Spleen (tissue), 7 donors: Measurements from ENCODE around the gene NARS2.

Experiments
- POLR2AphosphoS5 ChIP-seq, 3 donors: sonication (generic); formaldehyde crosslinking; IDR thresholded peaks; one replicate each; pipeline ENCODE4 v1.5.1; 2017; ENCODE audit warnings: antibody characterized with exemption in 3 of 3
- TF ChIP-seq, protein P1 (sequence below), 11 experiments: fragments of 200-600 bp in 7 of 11; fragments of 450-650 bp in 4 of 11; sonication (generic) in 4 of 11; IDR thresholded peaks in 8 of 11; conservative IDR thresholded peaks in 3 of 11; 1 replicate in 7 of 11; 2 replicates in 4 of 11; pipeline versions ENCODE4 v1.4.0 to v1.8.0; 2016 to 2021; ENCODE audit warnings: antibody characterized with exemption in 11 of 11, inconsistent platforms in 4 of 11, mild to moderate bottlenecking in 1 of 11
- donor health status: DM: no; HTN: no; CAD: no; lungs with moderate emphysema.
- donor health status: DM: no; HTN: no; CAD: no.
- donor health status: DM: no; HTN: no; CAD: no.

DNA sequence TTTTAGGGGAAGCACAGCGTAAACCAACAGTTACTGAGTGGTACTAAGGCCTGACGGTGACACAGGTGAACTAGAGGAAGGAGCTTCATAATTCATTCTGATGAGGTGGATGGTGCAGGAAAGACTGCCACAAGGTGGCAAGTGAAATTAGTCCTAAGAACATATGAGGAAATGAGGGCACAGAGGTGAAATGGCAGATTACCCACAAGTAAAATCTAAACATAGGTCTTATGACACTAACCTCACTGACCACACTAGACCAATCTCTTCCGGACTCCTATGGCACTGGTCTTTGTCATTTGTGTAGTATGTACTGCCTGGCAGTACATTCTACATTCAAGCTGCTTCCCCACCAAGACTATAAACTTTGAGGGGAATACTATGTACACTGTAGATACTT lies 177.3 kb downstream of the NARS2 start:
- TF ChIP-seq, protein P1, sequence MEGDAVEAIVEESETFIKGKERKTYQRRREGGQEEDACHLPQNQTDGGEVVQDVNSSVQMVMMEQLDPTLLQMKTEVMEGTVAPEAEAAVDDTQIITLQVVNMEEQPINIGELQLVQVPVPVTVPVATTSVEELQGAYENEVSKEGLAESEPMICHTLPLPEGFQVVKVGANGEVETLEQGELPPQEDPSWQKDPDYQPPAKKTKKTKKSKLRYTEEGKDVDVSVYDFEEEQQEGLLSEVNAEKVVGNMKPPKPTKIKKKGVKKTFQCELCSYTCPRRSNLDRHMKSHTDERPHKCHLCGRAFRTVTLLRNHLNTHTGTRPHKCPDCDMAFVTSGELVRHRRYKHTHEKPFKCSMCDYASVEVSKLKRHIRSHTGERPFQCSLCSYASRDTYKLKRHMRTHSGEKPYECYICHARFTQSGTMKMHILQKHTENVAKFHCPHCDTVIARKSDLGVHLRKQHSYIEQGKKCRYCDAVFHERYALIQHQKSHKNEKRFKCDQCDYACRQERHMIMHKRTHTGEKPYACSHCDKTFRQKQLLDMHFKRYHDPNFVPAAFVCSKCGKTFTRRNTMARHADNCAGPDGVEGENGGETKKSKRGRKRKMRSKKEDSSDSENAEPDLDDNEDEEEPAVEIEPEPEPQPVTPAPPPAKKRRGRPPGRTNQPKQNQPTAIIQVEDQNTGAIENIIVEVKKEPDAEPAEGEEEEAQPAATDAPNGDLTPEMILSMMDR (IDR thresholded peaks at IDR 0.05 in 8 of 11, conservative IDR thresholded peaks at IDR 0.05 in 3 of 11): peak in 2 of 11 experiments; percentile 10 to 20
- TF ChIP-seq POLR2AphosphoS5 (IDR thresholded peaks at IDR 0.05): no peak
